ENCODE measurements around the gene PEX5.

GRCh38 chr12:7176595-7176994, 12.9 kb upstream of the PEX5 start:
- no peak for TF ChIP-seq CTCF (IDR thresholded peaks at IDR 0.05)
- TF ChIP-seq POLR2A (IDR thresholded peaks at IDR 0.05) = no peak

Measured in heart left ventricle (tissue), 13 donors.